GM18507 (cell line): ENCODE results near the gene MISFA.
"Not testable (repeated sequence)": the region's sequence is repeated elsewhere in the genome, so short reads cannot be mapped to it uniquely, and the experiment has no call there.

ENCODE experiments used
- DNase-seq: peaks from one replicate; pipeline ENCODE4 v3.0.0; 2011; ENCODE audit warnings: low read depth; ENCODE audit not compliant: insufficient read length; ENCODE audit errors: extremely low spot score
- FAIRE-seq: peaks from 2 replicates; lab custom pipeline; 2011; peaks lifted over from hg19 to GRCh38; lab: Jason Lieb, UNC

Gene MISFA

DNA sequence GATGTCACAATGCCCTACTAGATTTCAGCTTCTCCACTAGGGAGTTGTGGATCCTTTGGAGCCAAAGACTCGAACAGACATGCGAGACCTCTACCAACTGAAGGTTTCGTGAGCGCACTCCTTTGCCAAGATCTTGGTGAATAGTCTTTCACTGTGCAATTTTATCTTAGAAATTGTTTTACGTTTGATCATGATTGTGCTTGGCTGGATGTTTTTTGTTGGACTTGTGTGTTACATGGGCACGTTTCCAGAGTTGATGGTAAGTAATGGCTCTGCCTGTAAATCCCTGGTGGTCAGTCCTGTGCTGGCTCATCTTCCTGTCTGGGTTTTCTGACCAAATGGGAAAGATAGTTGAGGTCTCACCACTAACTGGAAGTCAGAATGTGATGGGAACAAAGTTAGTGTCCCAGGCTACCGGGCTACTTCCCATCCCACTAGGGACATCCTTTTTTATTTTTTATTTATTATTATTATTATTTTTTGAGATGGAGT is at the start of gene MISFA:
Gene MISFA, plus strand, starts transcription at position 51 of the 492 bp plus-strand sequence. Its CDS starts 140 bp downstream, at position 191.
- DNase-seq (no peak), FAIRE-seq (no peak)

DNA sequence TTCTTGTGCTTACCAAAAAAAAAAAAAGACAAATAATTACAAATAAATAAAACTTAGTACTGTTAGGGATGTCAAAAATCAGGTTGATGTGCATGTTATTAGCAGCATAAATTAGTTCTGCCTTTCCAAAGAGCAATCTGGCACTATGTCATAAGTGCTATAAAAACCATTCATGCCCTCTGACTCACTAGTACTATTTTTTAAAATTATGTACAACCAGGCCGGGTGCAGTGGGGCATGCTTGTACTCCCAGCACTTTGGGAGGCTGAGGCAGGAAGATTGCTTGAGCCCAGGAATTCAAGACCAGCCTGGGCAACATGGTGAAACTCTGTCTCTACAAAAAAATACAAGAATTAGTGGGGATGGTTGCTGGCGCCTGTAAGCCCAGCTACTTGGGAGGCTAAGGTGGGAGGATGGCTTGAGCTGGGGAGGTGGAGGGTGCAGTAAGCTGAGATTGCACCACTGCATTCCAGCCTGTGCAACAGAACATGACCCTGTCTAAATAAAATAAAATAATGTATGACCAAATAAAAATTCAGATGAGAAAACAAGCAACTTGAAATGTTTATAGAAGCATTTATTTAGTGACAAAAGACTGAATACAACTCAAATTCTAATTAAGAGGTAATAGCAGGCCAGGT is 36.4 kb upstream of the MISFA start:
- DNase-seq, result no peak

DNA sequence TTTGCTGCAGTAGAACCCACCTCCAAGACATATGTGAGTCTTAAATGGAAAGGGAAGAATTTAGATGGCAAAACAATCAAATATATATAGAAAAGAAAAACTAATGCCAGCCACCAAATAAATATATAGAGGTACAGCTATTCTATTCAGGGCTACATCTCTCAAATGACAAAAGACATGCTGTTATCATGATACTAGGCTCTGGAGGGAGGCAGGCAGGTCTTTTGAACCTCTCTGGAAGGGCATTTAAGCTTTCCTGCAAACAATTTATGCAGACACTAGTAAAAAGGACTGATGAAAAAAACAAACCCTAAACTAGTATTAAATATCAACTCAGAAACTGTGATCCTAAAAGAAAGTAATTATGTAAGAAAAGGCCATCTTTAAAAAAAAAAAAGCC is 35.4 kb upstream of the MISFA start:
- no peak for FAIRE-seq
- DNase-seq, result no peak

More for the DNA sequence above, 36.4 kb upstream of the MISFA start:
- no peak for FAIRE-seq

DNA sequence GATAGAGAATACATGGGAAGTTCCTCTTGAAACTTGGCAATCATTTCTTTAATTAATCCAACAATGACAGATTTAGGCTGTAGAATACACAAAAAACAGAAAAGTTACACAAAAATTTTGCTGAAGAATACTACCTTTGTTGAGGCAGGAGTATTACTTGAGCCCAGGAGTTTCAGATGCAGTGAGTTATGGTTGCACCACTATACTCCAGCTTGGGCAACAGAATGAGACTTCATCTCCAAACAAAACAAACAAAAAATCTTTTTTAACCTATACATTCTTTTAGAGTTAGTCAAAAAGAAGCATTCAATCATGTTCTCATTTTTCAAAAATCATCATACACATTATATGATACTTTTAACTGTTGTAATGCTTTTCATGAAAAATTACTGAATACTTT is 33.2 kb upstream of the MISFA start:
- FAIRE-seq, result no peak

DNA sequence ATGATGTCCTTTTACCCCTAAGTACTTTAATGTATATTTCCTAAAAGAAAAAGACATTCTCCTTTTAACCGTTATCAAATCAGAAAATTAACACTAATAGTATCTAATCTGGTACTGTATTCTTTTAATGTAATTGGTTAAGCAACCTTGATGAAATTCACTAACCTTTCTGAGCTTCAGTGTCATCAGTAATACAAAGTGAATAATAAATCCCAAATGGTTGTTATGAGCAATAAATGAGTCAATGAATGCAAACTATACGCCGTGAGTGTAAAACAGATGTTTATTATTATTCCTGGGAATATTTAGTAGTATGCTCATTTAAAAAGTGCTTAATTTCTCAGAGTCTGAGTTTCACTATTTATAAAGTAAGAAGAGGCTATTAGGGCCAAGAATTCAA is 32.5 kb upstream of the MISFA start:
- DNase-seq (no peak), FAIRE-seq (no peak)

More for the DNA sequence above, 33.2 kb upstream of the MISFA start:
- no peak for DNase-seq

DNA sequence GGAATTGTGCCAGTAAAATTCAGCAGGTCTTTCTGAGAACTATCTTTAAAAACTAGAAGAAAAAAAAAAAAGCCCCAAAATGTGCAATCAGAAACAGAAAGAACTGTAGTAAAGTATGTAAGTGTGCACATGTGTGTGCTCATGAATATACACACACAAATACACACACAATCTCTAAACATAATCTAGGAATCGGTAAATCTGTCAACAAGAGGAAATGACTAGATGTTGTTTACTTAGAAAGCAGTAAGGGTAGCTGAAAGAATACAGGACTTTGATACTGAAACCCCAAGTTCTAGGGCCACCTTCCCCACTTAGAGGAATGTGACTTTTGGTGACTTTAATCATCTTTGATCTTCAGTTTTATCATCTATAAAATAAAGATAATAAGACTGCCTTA is 24.2 kb upstream of the MISFA start:
- no peak for FAIRE-seq
- no peak for DNase-seq

DNA sequence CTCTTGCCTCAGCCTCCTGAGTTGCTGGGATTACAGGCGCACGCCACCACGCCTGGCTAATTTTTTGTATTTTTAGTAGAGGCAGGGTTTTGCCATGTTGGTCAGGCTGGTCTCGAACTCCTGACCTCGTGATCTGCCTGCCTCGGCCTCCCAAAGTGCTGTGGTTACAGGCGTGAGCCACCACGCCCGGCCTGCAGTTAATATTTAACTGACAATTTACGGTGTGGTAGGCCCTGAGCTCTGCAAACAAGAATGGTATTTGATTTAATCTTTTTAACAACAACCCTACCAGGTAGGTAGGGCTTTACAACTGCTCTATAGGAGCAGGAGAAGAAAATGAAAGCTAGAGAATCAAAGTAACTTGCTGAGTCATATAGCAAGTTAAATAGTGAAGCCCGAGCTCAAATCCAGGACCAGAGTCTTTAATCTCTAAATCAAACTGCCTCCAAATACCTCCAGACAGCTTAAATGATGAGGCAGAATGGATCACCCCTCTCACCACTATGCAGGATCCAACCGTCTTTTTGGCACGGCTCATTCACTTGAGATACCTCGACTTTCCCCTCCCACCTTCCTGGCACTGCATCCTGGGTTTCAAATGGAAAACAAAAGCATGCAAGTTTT is 20.5 kb upstream of the MISFA start:
- no peak for DNase-seq
- peak; percentile 66 for FAIRE-seq

DNA sequence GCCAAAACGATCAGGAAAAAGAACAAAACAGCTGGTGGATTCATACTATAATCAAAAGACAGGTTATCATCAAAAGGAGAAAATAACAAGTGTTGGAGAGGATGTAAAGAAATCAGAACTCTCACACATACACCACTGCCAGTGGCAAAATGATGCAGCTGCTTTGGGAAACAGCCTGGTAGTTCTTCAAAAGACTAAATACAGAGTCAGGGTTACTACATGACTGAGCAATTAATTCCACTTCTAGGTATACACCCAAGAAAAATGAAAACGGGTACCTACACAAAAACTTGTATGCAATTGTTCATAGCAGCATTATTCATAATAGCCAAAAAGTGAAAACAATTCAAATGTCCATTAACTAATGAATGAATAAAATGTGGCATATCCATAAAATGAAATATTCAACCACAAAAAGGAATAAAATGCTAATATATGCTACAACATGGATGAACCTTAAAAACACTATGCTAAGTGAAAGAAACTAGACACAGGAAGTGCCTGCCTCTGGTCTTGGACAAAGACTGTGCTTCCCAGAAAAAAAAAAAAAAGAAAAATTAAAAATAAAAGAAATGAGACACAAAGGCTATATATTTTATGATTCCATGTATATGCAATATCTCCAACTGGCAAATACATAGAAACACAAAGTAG is 19.3 kb upstream of the MISFA start:
- FAIRE-seq, result no peak
- DNase-seq, result no peak

DNA sequence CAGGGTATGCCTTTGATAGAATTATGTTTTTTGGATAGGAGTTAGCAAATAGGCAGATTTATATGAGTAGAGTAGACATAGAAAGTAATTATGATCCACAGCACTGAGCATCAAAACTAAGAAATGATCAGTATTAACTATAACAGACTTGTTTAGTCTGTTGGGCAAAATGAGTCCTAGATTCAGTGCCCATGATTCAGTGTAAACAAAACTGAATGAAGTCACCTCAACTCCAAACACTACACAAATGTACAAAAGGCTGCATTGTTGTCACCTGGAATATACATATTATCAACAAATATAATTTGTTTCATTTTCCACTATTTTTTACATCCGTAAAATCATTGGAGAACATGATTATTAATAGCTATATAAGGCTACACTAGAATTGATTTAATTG is 17.8 kb upstream of the MISFA start:
- FAIRE-seq, result no peak

DNA sequence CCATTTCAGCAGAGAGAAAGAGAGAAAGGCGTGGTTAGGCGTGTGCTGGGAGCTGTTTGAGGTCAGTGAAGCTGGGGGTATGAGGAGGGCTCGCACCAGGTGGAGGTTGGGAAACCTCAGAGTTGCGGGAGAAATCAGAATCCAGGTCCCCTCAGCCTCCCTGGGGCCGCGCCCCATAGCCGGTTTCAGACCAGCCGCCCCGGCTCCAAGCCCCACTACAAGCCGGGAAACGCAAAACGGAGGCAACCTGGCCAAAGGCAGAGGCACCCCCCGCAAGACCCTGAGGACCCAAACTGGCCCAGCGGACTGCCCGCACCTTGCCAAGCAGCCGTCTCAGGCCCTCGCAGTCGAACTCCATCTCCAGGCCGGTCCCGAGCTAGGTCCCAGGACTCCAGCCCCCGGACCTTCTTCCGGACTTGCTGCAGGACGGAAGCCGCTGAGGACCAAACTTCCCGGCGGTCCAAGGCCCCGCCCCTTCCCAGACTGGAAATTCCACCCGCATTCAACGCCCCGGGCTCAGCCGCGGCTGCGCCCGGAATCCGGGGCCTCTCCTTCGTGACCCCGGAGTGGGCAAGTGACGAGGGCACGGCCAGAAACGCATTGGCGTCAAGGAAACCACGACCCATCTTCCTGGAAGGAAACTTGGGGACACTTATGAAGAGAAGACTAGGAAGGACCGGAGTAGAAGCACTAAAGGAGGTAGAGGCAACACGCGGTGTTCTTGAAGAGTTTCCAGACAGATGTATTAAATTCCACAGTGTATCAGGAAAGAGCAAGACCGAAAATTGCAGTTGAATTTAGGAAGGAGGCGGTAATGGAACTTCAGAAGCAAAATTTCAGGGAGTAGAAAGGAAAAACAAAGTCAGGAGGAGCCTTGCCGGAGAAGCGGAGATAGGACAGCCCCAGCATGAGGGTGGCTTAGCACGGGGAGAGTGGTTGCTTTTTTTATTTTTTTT is 11.0 kb upstream of the MISFA start, which contains the start of gene UEVLD:
Gene UEVLD, minus strand, starts transcription at position 438 of the 956 bp plus-strand sequence. Its CDS starts 80 bp downstream, at position 358.
- FAIRE-seq (peak; percentile 63), DNase-seq (peak; percentile 75)

More for the DNA sequence above, 17.8 kb upstream of the MISFA start:
- no peak for DNase-seq

DNA sequence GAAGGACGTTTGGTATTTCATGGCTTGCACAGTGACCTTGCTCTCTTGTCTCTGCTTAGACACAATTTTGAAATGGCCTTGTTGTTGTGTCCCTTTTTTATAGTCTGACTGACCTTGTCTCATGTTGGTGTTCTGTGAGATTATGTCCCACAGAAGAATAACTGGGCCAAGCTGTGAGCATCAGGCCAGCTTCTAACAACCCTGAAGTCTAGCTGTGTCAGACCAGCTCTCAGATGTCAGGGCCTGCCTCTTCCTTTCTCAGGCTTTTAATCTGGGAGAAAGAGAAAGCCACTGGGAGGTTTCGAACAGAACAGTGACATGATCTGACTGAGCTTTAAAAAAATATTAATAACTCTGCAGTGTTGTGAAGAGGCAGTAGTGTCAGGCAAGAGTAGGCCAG is 9.0 kb upstream of the MISFA start:
- no peak for DNase-seq
- no peak for FAIRE-seq

DNA sequence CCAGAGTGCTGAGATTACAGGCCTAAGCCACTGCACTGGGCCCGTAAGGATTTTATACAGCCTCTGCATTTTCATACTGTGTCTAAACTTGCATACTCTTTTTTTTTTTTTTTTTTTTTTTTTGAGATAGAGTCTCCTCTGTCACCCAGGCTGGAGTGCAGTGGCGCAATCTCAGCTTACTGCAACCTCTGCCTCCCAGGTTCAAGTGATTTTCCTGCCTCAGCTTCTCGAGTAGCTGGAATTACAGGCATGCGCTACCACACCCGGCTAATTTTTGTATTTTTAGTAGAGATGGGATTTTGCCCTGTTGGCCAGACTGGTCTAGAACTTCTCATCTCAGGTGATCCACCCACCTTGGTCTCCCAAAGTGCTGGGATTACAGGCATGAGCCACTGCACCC is 5.5 kb upstream of the MISFA start:
- not testable (repeated sequence) for FAIRE-seq, DNase-seq

DNA sequence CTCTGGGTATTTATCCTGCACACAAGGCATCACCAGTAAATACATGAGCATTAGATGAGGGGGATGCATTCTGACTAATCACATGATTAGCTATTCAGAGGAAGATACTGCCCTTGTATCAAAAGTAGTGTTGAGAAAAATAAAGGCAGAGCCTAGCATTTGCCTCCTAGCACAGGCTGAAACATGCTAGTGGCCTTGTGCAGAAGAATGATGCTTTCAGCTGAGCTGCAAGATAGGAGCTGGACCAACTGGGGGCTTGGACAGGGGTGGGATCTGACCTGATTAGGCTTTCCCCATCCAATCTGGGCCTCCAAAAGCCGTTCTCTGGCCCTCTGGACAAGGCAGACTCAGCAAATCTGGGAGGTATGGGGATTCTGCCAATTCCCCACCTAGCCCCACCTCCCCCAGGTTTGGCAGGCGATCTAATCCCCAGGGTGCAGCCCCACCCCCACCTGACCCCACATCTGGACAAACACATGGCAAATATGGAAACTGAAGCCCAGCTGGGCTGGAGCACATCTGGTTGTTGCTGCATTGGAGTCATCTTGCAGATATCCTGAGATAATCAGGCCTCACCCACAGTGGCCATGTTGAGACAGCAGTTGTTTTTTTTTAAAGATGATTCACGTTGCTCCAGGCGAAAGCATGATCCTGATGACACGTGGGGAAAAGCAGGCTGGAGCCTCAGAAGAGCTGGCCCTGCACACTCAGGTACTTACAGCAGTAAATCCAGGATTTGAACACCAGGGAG is 4.4 kb upstream of the MISFA start:
- no peak for FAIRE-seq

DNA sequence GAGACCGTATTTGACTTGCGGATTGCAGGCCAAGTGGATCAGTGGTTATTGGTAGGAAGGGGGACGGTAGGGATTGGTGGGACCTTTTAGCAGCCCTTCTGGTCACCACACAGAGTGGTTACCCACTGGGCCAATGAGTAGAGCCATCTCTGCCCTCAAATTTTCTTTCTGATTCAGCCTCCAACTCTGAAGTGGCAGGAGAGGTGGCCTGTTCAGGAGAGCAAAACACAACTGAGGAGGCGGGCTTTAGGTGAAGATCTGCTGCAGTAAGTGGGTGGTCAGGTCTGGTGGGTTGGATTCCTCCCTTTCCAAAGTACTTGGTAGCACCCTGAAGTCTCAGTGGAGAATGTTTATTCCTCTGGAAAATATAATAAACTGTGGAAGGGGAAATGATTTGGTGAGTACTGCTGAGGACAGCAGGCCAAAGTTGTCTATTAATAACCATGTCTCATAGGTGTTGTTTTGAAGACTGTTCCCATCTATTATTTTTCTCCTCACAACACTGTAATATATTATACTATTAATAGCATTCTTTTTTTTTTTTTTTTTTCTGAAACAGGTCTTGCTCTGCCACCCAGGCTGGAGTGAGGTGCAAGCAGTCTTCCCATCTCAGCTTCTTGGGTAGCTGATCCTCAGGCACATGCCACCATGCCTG is 1.5 kb downstream of the MISFA start:
- DNase-seq (no peak), FAIRE-seq (no peak)

More for the DNA sequence above, 4.4 kb upstream of the MISFA start:
- no peak for DNase-seq

DNA sequence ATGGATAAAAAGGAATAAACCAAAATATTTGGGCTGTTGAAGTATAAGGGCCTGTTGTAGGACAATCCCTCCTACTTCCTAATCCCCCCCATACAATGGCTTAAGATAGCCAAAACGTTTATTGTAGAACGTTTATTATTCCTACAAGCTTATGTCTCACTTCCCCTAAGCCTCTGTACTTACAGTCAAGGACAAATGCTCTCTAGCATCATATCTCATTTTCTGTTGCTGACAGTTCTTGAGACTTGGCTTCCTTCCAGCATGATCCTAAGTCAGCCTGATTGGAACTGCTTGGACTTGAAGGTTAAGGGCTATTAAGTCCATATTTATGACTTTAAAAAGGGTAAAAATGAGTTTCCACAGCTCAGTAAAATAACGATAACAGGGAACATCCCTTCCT is 8.8 kb downstream of the MISFA start:
- FAIRE-seq, result no peak
- DNase-seq, result no peak

DNA sequence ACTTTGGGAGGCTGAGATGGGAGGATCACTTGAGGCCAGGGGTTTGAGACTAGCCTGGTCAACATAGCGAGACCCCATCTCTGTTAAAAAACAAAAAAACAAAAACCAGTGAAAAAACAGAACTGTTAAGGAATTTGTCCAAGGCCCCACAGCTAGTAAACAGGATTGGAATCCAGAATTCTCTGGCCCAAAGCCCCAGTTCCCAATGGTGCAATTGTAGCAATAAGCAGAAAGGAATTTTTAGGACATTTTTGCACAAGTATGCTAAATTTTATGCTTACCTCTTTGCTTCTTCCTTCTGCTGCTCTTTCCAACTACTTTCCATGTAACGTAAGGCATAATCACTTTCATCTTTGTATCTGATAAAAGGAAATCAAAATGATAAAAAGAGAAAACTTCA is 11.6 kb downstream of the MISFA start:
- DNase-seq (no peak), FAIRE-seq (no peak)

DNA sequence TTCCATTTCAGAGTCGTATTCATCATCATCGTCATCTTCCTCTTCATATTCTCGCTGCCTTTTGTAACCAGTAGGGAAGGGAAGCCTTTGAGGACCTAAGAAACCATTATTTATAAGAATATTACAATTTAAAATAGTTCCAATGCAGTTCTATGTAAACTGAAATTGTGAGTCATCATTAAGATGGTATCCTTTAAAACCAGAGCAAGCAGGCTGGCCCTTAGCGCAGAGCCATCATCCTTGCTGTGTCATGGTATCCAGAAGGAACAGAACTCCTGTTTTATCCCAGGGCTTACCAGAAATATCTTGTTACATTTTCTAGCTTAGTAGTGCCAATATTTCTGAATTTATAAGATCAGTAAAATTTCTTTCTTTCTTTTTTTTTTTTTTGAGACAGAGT is 12.8 kb downstream of the MISFA start:
- DNase-seq, result no peak
- no peak for FAIRE-seq

DNA sequence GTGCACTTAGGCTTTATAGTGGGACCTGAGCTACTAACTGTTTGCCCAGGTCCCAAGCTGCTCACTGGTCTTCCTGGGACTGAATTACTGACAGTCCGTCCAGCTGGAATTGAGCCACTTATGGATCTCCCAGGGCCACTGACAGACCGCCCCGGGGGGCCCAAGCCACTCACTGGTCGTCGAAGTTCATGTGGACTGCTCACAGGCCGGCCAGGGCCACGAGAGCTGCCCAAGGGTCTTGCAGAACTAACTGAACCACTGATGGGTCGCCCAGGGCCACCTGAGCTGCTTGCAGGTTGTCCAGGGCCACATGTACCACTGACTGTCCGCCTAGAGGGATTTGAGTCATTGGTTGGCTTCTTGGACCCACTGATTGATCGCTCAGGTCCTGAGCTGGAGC is 15.1 kb downstream of the MISFA start:
- no peak for DNase-seq
- FAIRE-seq, result no peak
